GM06990 (cell line): ENCODE data around the gene UST.
"Not testable (repeated sequence)": the region's sequence is repeated elsewhere in the genome, so short reads cannot be mapped to it uniquely, and the experiment has no call there.

Experiments used
- DNase-seq: peaks from one replicate; pipeline ENCODE4 v3.0.0-alpha.2; 2011; ENCODE audit not compliant: insufficient read length; ENCODE audit errors: extremely low read depth
- H3K27me3 ChIP-seq: replicated peaks from 2 replicates; pipeline ENCODE4 v1.6.0; 2011; ENCODE audit warnings: low read length; ENCODE audit not compliant: control insufficient read depth, insufficient read depth
- H3K36me3 ChIP-seq: 2 replicates; pipeline ENCODE4 v1.5.1; 2011; ENCODE audit warnings: low read length; ENCODE audit not compliant: control insufficient read depth, insufficient read depth
- H3K4me3 ChIP-seq: replicated peaks from 2 replicates; pipeline ENCODE4 v1.5.1; 2011; ENCODE audit warnings: low read depth, mild to moderate bottlenecking, control low read depth, low read length
- CTCF ChIP-seq: IDR thresholded peaks from 2 replicates; pipeline ENCODE4 v1.5.1; 2011; ENCODE audit warnings: low read length, control low read depth, mild to moderate bottlenecking, inconsistent platforms; ENCODE audit not compliant: insufficient read depth, poor library complexity, severe bottlenecking

Gene UST

DNA sequence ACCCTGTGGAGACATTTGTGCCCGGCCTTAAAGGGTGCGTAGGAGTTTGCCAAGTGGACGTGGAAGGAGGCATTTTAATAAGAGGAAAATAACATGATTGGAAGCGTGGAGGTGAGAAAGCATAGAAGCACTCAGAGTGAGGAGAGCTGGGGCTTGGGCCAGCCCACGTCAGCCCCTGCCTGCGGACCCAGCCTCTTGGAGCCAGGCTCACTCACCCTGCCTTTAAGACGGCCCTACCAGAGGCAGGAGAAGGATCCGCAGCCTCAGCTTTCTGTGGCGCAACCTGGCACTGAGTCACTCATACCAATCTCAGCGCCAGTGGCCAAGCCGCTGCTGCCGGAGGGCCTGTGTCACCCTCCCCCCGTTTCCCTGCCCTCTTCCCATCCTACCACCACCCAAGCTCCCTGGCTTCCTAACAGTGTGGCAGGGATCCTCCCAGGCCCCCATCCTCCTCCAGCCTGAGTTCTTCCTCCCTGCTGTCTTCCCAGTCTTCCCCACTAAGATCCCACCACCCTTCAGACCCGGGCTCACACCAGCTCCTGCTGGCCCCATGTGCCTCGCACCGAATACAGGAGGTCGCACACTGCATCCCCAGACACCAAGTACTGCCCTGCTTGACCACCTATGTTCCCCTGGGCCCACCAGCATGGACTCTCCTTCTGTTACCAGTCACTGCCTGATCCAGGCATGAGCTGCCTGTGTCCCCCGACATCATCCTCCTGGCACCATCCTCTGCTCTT is 285.2 kb downstream of the UST start:
- peak; percentile 72 for DNase-seq
- Histone ChIP-seq H3K4me3 (peak overlapping the region; percentile 64), H3K27me3 (no peaks in the 10 kb centered on the region), H3K36me3 (no peaks in the 10 kb centered on the region; the same call in 1 of the 2 replicates)
- no peak for TF ChIP-seq CTCF

DNA sequence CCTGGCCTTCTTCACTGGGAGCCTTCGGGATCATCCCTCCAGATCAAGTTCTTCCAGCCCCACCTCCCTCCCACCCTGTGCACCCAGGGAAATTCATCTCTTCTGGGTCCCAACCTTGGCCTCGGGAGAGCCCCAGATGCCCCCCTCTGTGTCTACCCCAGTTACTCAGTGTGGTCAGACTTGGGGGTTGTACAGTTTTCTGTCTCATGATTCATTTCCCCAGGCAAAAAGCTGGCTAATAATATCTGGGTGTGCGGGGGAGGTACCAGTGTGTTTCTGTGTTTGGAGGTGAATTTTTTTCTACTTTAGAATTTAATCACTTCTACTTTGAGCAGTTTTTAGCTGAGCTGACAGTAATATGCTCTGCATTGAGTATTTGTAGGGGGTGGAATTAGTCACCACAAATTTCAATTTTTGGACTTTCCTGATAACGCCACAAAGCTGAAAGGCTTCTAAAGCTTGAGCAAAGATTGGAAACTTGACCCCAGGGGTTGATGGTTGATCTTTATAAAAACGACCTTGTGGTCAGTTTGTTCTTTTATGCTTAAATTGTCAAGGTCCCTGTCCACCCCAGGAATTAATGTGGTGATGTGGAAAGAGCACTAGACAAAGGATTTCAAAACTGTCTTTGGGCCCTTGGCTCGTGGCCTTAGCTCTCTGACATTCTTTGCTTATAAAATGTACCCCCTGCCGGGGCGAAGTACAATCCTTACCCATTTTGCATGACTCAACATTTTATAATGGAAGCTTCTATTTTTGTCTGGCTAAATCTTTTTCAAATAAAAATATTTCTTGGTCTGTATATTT is 286.0 kb downstream of the UST start:
- peak overlapping the region; percentile 64 for H3K4me3 ChIP-seq
- H3K27me3 ChIP-seq, result no peaks in the 10 kb centered on the region
- no peak for TF ChIP-seq CTCF
- DNase-seq, result peak; percentile 79
- H3K36me3 ChIP-seq, result no peaks in the 10 kb centered on the region; the same call in 1 of the 2 replicates

DNA sequence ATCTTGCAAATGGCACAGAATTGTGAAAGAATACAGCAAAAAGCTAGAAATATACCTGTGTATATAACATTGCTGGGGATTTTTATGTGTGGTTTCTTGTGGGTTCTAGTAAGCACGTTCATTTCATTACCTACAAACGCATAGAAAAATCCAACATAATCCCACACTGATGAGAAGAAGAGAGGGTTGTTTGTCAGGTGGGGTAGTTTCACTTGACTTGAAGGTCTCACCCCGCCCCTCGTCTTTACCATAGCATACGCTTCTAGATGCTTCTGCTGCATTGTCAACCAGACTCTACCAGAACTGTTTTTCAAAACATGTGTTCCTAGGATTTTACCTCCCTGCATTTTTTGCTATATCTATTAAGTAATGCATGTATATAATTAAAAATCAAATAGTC is 286.6 kb downstream of the UST start:
- no peak for DNase-seq
- TF ChIP-seq CTCF, result no peak
- no peak overlapping the region for H3K4me3 ChIP-seq
- no peaks in the 10 kb centered on the region for H3K36me3 ChIP-seq
- H3K27me3 ChIP-seq, result no peaks in the 10 kb centered on the region

GRCh38 chr6:149035766-149036165 is 288.9 kb downstream of the UST start:
- H3K27me3 ChIP-seq, result no peaks in the 10 kb centered on the region
- no peak overlapping the region for H3K4me3 ChIP-seq
- H3K36me3 ChIP-seq, result no peaks in the 10 kb centered on the region
- DNase-seq, result no peak
- no peak for TF ChIP-seq CTCF

GRCh38 chr6:149037051-149037671 is 290.3 kb downstream of the UST start:
- no peak for DNase-seq
- no peak for TF ChIP-seq CTCF
- Histone ChIP-seq H3K27me3 (no peaks in the 10 kb centered on the region), H3K4me3 (no peak overlapping the region), H3K36me3 (no peaks in the 10 kb centered on the region)

DNA sequence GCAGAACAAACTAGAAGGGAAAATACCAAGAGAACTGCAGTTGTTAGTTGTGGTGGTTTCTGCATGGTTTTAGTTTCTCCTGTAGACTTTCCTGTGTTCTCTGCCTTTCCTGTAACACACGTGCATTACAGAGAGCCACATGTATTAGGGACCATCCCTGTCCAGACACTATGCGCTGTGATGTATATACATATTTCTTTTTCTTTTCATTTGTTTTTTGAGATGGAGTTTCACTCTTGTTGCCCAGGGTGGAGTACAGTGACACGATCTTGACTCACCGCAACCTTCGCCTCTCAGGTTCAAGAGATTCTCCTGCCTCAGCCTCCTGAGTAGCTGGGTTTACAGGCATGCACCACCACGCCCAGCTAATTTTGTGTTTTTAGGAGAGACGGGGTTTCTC is 292.2 kb downstream of the UST start:
- H3K36me3 ChIP-seq, DNase-seq, H3K4me3 ChIP-seq, H3K27me3 ChIP-seq: not testable (repeated sequence)
